Glomerular visceral epithelial cell (primary cell): Measurements from ENCODE around the gene TUBG1.
"Not testable (repeated sequence)": the region's sequence is repeated elsewhere in the genome, so short reads cannot be mapped to it uniquely, and the experiment has no call there.

Experiments used
- DNase-seq: peaks from one replicate; pipeline ENCODE4 v3.0.0-alpha.2; 2016; ENCODE audit errors: extremely low spot score

TUBG1 gene

GRCh38 chr17:42579794-42580551 lies 29.5 kb upstream of the TUBG1 start:
- DNase-seq, result no peak

- DNase-seq, result no peak
Measured at GRCh38 chr17:42581744-42582270, 27.7 kb upstream of the TUBG1 start.

GRCh38 chr17:42584880-42585279 lies 24.6 kb upstream of the TUBG1 start:
- DNase-seq, result no peak

GRCh38 chr17:42585353-42585752 lies 24.1 kb upstream of the TUBG1 start:
- DNase-seq, result no peak

- no peak for DNase-seq
Measured at GRCh38 chr17:42586514-42587230, 22.8 kb upstream of the TUBG1 start.

GRCh38 chr17:42590886-42591285 lies 18.6 kb upstream of the TUBG1 start:
- DNase-seq, result no peak

- DNase-seq, result no peak
Measured at GRCh38 chr17:42591411-42591810, 18.1 kb upstream of the TUBG1 start.

GRCh38 chr17:42596386-42596785 lies 13.1 kb upstream of the TUBG1 start:
- no peak for DNase-seq

- no peak for DNase-seq
Measured at GRCh38 chr17:42598905-42599304, 10.6 kb upstream of the TUBG1 start.

GRCh38 chr17:42603318-42603717 lies 6.2 kb upstream of the TUBG1 start:
- no peak for DNase-seq

GRCh38 chr17:42607769-42608168 lies 1.7 kb upstream of the TUBG1 start:
- no peak for DNase-seq

- DNase-seq, result peak; percentile 11
Measured at GRCh38 chr17:42608305-42609181, 940 bp upstream of the TUBG1 start.

- peak; percentile 24 for DNase-seq
Measured at GRCh38 chr17:42609814-42610801, 625 bp downstream of the TUBG1 start.

GRCh38 chr17:42612013-42612412 lies 2.5 kb downstream of the TUBG1 start:
- no peak for DNase-seq

GRCh38 chr17:42613699-42614295 lies 4.3 kb downstream of the TUBG1 start:
- no peak for DNase-seq

GRCh38 chr17:42617956-42618431 lies 8.5 kb downstream of the TUBG1 start:
- no peak for DNase-seq

- DNase-seq, result peak; percentile 52
Measured at GRCh38 chr17:42618442-42619150, 9.1 kb downstream of the TUBG1 start.

GRCh38 chr17:42621987-42622386 lies 12.5 kb downstream of the TUBG1 start:
- not testable (repeated sequence) for DNase-seq

- DNase-seq, result no peak
Measured at GRCh38 chr17:42623271-42623670, 13.8 kb downstream of the TUBG1 start.
